EL (cell line): Measurements from ENCODE around the gene UBASH3B.

Experiments
- DNase-seq: peaks from one replicate; pipeline ENCODE4 v3.0.0-alpha.2; 2016

The UBASH3B gene

GRCh38 chr11:122681070-122681469, 25.5 kb downstream of the UBASH3B start:
- DNase-seq: no peak

GRCh38 chr11:122681735-122682134, 26.2 kb downstream of the UBASH3B start:
- peak; percentile 34 for DNase-seq

GRCh38 chr11:122682464-122682863, 26.9 kb downstream of the UBASH3B start:
- no peak for DNase-seq

- no peak for DNase-seq
Observed at GRCh38 chr11:122685041-122685440, 29.5 kb downstream of the UBASH3B start.

GRCh38 chr11:122686111-122686510, 30.6 kb downstream of the UBASH3B start:
- no peak for DNase-seq

GRCh38 chr11:122690384-122690783, 34.9 kb downstream of the UBASH3B start:
- no peak for DNase-seq

- DNase-seq: peak; percentile 40
Observed at GRCh38 chr11:122690801-122691548, 35.5 kb downstream of the UBASH3B start.

DNA sequence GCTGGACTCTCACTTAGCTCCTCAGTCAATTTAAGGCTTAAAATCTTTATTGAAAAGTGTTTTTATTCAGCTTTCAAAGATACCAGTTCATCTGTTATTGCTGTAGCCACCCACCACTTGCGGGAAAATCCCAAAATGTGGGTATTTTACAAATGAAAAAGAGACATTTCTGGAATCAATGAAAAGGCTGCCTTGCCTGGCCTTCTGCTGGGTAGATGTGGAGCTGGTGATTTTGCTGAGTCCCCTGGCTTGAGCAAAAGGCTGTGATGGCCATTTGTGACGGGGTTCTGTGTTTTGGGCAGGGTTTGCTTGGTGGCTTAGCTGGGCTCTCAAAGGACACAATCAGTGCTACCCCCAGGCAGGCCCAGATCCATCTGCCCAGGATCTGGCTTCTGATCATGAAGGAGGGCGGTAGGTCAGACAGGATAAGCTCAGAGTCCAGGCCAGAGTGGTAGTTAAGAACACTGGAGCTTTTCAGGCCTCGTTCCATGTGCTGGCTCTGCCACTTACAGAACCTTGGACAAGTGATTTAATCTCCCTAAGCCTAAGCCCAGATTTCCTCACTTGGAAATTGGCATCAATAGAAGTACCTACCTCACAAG, 36.1 kb downstream of the UBASH3B start:
- DNase-seq: no peak

DNA sequence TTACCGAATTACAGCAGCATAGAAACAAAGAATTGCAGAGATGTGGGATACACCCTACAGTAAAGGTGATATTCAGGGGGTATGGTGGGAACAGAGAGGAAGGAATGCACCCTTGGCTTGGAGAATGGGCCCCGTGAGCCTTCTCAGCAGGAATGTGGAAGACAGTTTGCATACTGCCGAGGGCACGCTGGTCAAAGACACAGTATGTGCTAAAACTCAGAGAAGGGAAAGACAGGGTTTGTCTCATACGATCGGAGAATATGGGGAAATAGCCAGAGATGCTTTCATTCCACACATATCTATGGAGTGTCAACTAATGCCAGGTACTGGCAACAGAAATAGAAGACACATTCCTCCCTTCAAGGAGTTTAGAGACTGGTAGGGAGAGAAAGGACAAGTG, 36.9 kb downstream of the UBASH3B start:
- DNase-seq: no peak

GRCh38 chr11:122695076-122695615, 39.6 kb downstream of the UBASH3B start:
- no peak for DNase-seq

DNA sequence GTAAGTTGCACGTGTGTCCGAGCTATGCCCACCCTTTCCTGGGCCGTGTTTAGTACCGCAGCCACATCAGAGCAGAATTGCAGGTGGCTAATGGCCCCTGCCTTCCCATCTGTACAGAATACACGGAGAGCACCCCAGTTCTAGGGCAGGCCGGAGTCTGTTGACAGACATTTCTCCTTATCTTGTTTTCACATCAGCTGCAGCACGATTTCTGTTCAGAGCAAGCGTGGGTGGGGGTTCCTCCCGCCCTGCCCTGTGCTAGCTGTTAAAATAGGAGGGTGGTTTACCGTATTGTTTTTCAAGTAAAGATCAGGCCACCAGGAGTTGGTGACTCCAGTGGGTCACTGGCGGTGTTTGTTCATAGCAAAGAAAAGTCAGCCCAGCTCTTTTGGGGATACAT, 41.1 kb downstream of the UBASH3B start:
- no peak for DNase-seq

DNA sequence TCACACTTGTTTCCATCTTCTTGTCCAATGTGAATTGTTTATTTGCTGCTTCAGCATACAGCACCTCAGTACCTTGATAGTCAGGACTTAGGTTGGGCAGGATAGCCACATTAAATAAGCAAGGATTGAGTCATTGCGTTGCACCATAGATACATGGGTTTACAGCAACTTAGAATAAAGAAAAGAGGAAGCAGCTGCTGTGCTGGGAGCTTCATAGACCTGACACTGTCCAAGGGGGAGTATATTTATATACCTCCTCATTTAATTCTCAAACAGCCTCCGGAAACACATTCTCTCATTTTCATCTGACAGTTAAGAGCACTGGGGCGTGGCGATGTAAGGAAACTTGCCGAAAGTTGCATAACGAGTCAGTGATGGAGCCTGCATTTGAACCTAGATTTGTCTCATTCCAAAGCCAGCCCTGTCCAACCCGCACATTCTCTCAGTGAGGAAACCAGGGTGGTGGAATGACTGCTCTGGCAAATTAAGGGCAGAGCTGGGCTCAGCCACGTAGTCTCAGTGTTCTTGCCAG, 42.2 kb downstream of the UBASH3B start:
- peak; percentile 49 for DNase-seq

- no peak for DNase-seq
Observed at GRCh38 chr11:122698392-122698791, 42.9 kb downstream of the UBASH3B start.

DNA sequence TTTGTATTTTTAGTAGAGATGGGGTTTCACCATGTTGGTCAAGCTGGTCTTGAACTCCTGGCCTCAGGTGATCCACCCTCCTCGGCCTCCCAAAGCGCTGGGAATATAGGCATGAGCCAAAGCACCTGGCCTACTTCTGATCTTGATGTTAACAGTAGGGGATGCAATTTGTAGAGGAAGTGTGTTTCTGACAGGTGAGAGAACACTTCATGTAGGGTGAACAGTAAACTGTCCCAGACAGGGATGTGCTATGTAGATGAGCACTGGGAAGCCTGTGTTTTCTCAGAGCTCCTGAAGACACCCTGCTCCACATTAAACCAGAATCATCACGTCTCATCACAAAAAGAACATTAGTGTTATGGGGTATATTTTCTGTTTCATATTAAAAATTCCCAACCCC, 45.1 kb downstream of the UBASH3B start:
- no peak for DNase-seq

- no peak for DNase-seq
Observed at GRCh38 chr11:122701143-122701542, 45.6 kb downstream of the UBASH3B start.

GRCh38 chr11:122703541-122704272, 48.2 kb downstream of the UBASH3B start:
- DNase-seq: no peak

GRCh38 chr11:122705396-122705795, 49.9 kb downstream of the UBASH3B start:
- no peak for DNase-seq

DNA sequence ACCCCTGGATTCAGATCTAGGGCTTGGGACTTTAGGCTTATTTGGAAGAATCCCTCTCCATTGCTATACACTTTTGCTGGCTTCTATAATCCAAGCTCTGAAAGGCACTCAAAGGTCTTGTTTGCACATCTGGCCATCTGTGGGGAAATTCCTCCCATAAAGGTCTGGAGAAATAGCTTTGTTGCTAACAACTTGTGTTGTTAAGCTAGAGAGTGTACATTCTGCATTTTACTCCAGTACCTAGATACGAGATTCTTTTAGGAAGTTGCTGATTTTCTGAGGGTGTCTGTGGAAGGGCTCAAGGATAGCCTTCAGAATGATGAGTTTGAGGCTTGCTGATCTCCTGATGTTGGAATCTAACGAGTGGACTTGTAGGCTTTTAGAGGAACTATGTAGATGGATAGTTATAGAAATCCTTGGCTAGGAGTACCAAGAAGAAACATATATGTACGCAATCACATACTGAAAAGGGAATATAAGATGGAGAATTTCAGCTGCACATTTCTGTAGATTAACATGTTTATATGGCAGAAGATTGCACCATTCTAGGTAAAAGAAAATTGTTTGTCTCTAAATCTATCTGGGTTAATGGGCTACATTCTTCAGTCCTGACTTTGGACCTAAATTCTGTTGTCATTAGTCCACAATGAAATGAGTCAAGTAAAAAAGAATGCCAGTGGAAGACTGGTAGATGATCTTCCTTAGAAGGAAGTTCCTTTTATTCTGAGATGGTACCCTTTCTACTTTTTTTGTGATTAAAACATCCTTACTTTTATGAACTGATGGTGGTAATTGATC, 51.0 kb downstream of the UBASH3B start:
- peak; percentile 88 for DNase-seq

- DNase-seq: no peak
Observed at GRCh38 chr11:122707111-122707510, 51.6 kb downstream of the UBASH3B start.

DNA sequence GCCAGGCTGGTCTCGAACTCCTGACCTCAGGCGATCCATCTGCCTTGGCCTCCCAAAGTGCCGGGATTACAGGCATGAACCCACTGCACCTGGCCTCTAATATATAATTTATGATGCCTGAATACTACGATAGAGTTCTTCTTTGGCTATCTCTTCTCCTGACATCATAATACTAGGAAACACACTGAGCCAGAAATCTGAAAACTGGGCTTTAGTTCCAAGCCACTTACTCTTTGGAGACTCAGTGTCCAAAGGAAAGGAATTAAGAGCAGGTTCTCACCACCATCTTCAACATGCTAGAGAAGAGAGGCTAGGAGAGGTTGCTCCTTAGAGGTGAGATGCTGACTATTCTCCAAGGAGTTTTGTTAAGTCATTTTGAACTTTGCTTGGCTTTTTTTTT, 52.4 kb downstream of the UBASH3B start:
- no peak for DNase-seq

- peak; percentile 88 for DNase-seq
Observed at GRCh38 chr11:122709039-122709760, 53.7 kb downstream of the UBASH3B start.

DNA sequence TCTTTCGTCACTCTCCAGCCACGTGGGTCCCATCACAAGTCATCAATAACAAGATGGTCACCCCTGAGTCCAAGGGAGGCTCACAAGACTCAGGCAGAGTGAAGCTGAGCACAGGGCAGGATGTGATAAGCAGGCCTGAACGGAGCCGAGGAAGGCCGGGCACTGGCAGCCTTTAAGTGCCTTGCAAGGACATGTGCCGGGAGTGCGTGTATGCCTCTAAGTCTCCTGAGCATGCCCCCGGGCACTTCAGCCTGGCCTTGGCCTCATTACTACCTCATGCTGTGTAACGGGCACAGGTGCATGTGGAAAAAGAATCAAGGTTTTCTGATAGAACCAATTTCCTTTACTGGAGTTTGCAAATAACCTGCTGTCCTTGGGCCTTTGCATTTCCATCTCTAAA, 55.8 kb downstream of the UBASH3B start:
- no peak for DNase-seq
